GM21723 (cell line): Measurements from ENCODE around the gene POMC.
"Not testable (repeated sequence)": the region's sequence is repeated elsewhere in the genome, so short reads cannot be mapped to it uniquely, and the experiment has no call there.

Source experiments
- ATAC-seq: cut with Tn5 transposase; IDR thresholded peaks from one replicate; pipeline ENCODE4 v1.9.1; 2021; ENCODE audit warnings: mild to moderate bottlenecking, moderate library complexity; ENCODE audit not compliant: unreplicated experiment

POMC gene

GRCh38 chr2:25168256-25169072 is at the start of gene POMC:
POMC (minus strand) TSS chr2:25168580; CDS start chr2:25164772, 3,808 bp downstream.
- ATAC-seq, result no peak

GRCh38 chr2:25218100-25218499 is 49.7 kb upstream of the POMC start:
- ATAC-seq, result no peak

- peak; percentile 56 for ATAC-seq
These were observed 47.7 kb upstream of the POMC start for GRCh38 chr2:25215948-25216679.

GRCh38 chr2:25215232-25215631 is 46.9 kb upstream of the POMC start:
- no peak for ATAC-seq

GRCh38 chr2:25213229-25213628 is 44.8 kb upstream of the POMC start:
- no peak for ATAC-seq

GRCh38 chr2:25210923-25211322 is 42.5 kb upstream of the POMC start:
- ATAC-seq, result not testable (repeated sequence)

- ATAC-seq, result no peak
These were observed 38.7 kb upstream of the POMC start for GRCh38 chr2:25207078-25207545.

- no peak for ATAC-seq
These were observed 35.9 kb upstream of the POMC start for GRCh38 chr2:25204190-25204838.

- ATAC-seq, result no peak
These were observed 33.9 kb upstream of the POMC start for GRCh38 chr2:25202275-25202674.

GRCh38 chr2:25201794-25202193 is 33.4 kb upstream of the POMC start:
- ATAC-seq, result no peak

- ATAC-seq, result no peak
These were observed 32.9 kb upstream of the POMC start for GRCh38 chr2:25201265-25201664.

- no peak for ATAC-seq
These were observed 30.2 kb upstream of the POMC start for GRCh38 chr2:25198576-25198975.

GRCh38 chr2:25198209-25198525 is 29.8 kb upstream of the POMC start:
- ATAC-seq, result no peak

- ATAC-seq, result no peak
These were observed 29.2 kb upstream of the POMC start for GRCh38 chr2:25197336-25198208.

- no peak for ATAC-seq
These were observed 26.3 kb upstream of the POMC start for GRCh38 chr2:25194576-25195122.

- ATAC-seq, result no peak
These were observed 22.2 kb upstream of the POMC start for GRCh38 chr2:25190536-25190935.

GRCh38 chr2:25188405-25188804 is 20.0 kb upstream of the POMC start:
- no peak for ATAC-seq

GRCh38 chr2:25187729-25188350 is 19.5 kb upstream of the POMC start:
- ATAC-seq, result no peak

GRCh38 chr2:25184254-25184653 is 15.9 kb upstream of the POMC start:
- ATAC-seq, result no peak

- no peak for ATAC-seq
These were observed 10.6 kb upstream of the POMC start for GRCh38 chr2:25178976-25179375.
